CD4-positive, alpha-beta memory T cell (primary cell): ENCODE measurements around the gene ZNF423. TPM values are rescaled to one million over a fixed set of nuclear protein-coding genes. Genes with fewer than 3 reads are reported as not detected.

Experiments used
- CTCF ChIA-PET: fragments of 350-600 bp; sonication (Branson Sonifier 250); formaldehyde crosslinking; loops from one replicate; lab custom pipeline; 2021; ENCODE audit warnings: inconsistent platforms; ENCODE audit not compliant: partially characterized antibody; lab: Charles Lee
- POLR2A ChIA-PET: fragments of 350-600 bp; sonication (Branson Sonifier 250); formaldehyde crosslinking; loops from one replicate; lab custom pipeline; 2021; ENCODE audit not compliant: partially characterized antibody; lab: Charles Lee
- DNase-seq, 5 donors: peaks; one replicate each; pipeline versions ENCODE4 v3.0.0 to v3.0.0-alpha.2; 2020 to 2022; ENCODE audit warnings: mixed read lengths in 1 of 5
- H3K27ac ChIP-seq: one replicate; pipeline ENCODE4 v1.7.0; 2013; ENCODE audit warnings: low read depth, low read length
- H3K27me3 ChIP-seq: 2 replicates; pipeline ENCODE4 v1.7.0; 2013; ENCODE audit warnings: mild to moderate bottlenecking, low read length, moderate library complexity; ENCODE audit not compliant: insufficient read depth
- H3K36me3 ChIP-seq: 2 replicates; pipeline ENCODE4 v1.7.0; 2013; ENCODE audit warnings: mild to moderate bottlenecking, low read length, moderate library complexity; ENCODE audit not compliant: insufficient read depth
- H3K4me1 ChIP-seq: 2 replicates; pipeline ENCODE4 v1.7.0; 2013; ENCODE audit warnings: mild to moderate bottlenecking, low read length, moderate library complexity; ENCODE audit not compliant: insufficient read depth
- H3K4me3 ChIP-seq, 2 donors: one replicate each; pipeline ENCODE4 v1.7.0; 2013; ENCODE audit warnings: low read length in 2 of 2, mild to moderate bottlenecking in 1 of 2
- H3K9me3 ChIP-seq, 2 donors: one replicate each; pipeline ENCODE4 v1.7.0; 2013; ENCODE audit warnings: low read length in 2 of 2, control low read depth in 1 of 2; ENCODE audit not compliant: control insufficient read depth in 1 of 2
- H3K27ac Mint-ChIP-seq, 7 donors: one replicate each; pipeline ENCODE4 v1.8.0; 2020 to 2021; ENCODE audit warnings: mixed read lengths in 7 of 7, mild to moderate bottlenecking in 6 of 7, inconsistent platforms in 3 of 7, moderate library complexity in 3 of 7
- H3K27me3 Mint-ChIP-seq, 2 donors: one replicate each; pipeline ENCODE4 v1.8.0; 2020 to 2021; ENCODE audit warnings: mixed read lengths in 2 of 2
- H3K36me3 Mint-ChIP-seq, 2 donors: one replicate each; pipeline ENCODE4 v1.8.0; 2020 to 2021; ENCODE audit warnings: mixed read lengths in 2 of 2, inconsistent platforms in 1 of 2, mild to moderate bottlenecking in 1 of 2
- H3K4me1 Mint-ChIP-seq, 4 donors: one replicate each; pipeline ENCODE4 v1.8.0; 2020 to 2021; ENCODE audit warnings: mixed read lengths in 4 of 4, mild to moderate bottlenecking in 1 of 4
- H3K4me3 Mint-ChIP-seq, 8 donors: one replicate each; pipeline ENCODE4 v1.8.0; 2020 to 2021; ENCODE audit warnings: mixed read lengths in 8 of 8, mild to moderate bottlenecking in 7 of 8, moderate library complexity in 6 of 8, inconsistent platforms in 3 of 8
- H3K9me3 Mint-ChIP-seq, 8 donors: one replicate each; pipeline ENCODE4 v1.8.0; 2020 to 2021; ENCODE audit warnings: mixed read lengths in 8 of 8, mild to moderate bottlenecking in 5 of 8, inconsistent platforms in 3 of 8, moderate library complexity in 1 of 8
- intact Hi-C: fragments of 100-400 bp; cut with micrococcal nuclease; formaldehyde crosslinking; loops from one replicate; pipeline ENCODE4 v1.15.1; 2023
- polyA plus RNA-seq, 2 donors: library from polyadenylated mRNA; unstranded; fragments of 300-500 nt; fragmentation: Illumina TruSeq; gene quantifications; one replicate each; pipeline ENCODE4 v1.2.3, GENCODE V29; 2021
- total RNA-seq, 2 experiments: library from RNA; stranded (reverse); gene quantifications; one replicate each; pipeline ENCODE4 v1.2.3, GENCODE V29; 2021

Gene ZNF423
- total and polyA plus RNA-seq, 4 experiments from 2014 or later, result not detected

GRCh38 chr16:49659356-49659755 is 196.6 kb downstream of the ZNF423 start:
- no peak for DNase-seq
- Mint-ChIP-seq H3K9me3 (no peaks in the 10 kb centered on the region), H3K36me3 (no peaks in the 10 kb centered on the region), H3K27ac (no peak overlapping the region), H3K4me3 (no peak overlapping the region), H3K4me1 (no peaks in the 10 kb centered on the region), H3K27me3 (peaks cover 4 to 7% of the 10 kb centered on the region in 2 donors)
- Histone ChIP-seq H3K27ac (no peak overlapping the region), H3K4me1 (no peaks in the 10 kb centered on the region), H3K36me3 (no peaks in the 10 kb centered on the region), H3K4me3 (no peak overlapping the region), H3K27me3 (no peaks in the 10 kb centered on the region), H3K9me3 (no peaks in the 10 kb centered on the region)
- ChIA-PET CTCF (no interaction called here), POLR2A (no interaction called here)
- intact Hi-C loops, result no loop called here

DNA sequence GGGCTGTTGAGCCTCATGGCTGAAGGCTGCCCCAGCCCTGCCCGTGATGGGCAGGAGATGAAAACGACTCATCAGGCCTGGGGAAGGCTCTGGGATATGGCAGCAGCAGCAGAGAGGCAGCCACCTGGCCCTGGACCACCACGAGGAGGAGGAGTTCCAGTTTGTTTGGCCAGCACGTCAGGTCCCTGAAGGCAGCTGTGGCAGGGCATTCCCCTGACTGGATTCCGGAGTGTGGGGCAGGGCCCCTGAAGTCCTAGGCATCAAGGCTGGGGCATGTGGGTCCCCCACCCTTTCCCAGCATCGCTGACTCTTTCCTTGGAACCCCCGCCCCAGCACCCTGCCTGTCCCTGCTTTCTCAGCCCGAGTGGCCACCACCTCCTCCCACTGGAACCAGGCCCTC is 197.4 kb downstream of the ZNF423 start:
- Histone ChIP-seq H3K27ac (no peak overlapping the region), H3K4me3 (no peak overlapping the region), H3K9me3 (no peaks in the 10 kb centered on the region), H3K27me3 (no peaks in the 10 kb centered on the region), H3K4me1 (no peaks in the 10 kb centered on the region), H3K36me3 (no peaks in the 10 kb centered on the region)
- Mint-ChIP-seq H3K9me3 (no peaks in the 10 kb centered on the region), H3K36me3 (no peaks in the 10 kb centered on the region), H3K27ac (no peak overlapping the region), H3K4me1 (no peaks in the 10 kb centered on the region), H3K4me3 (no peak overlapping the region), H3K27me3 (peaks cover 7% of the 10 kb centered on the region in 2 donors)
- ChIA-PET POLR2A (no interaction called here), CTCF (no interaction called here)
- intact Hi-C loops, result no loop called here
- DNase-seq, result no peak

GRCh38 chr16:49657736-49658465 is 198.0 kb downstream of the ZNF423 start:
- intact Hi-C loops, result no loop called here
- Mint-ChIP-seq H3K27ac (no peak overlapping the region), H3K9me3 (no peaks in the 10 kb centered on the region), H3K4me1 (no peaks in the 10 kb centered on the region), H3K27me3 (peaks cover 7% of the 10 kb centered on the region in 2 donors), H3K36me3 (no peaks in the 10 kb centered on the region), H3K4me3 (no peak overlapping the region)
- H3K36me3 ChIP-seq, result no peaks in the 10 kb centered on the region
- ChIA-PET CTCF (no interaction called here), POLR2A (no interaction called here)
- H3K27me3 ChIP-seq, result no peaks in the 10 kb centered on the region
- no peak overlapping the region for H3K27ac ChIP-seq
- no peak overlapping the region for H3K4me3 ChIP-seq
- no peaks in the 10 kb centered on the region for H3K9me3 ChIP-seq
- no peak for DNase-seq
- no peaks in the 10 kb centered on the region for H3K4me1 ChIP-seq

- Mint-ChIP-seq H3K27me3 (peaks cover 7 to 10% of the 10 kb centered on the region in 2 donors), H3K9me3 (peaks cover 0 to 3% (median 0%) of the 10 kb centered on the region in 8 donors), H3K36me3 (no peaks in the 10 kb centered on the region), H3K4me3 (no peak overlapping the region), H3K27ac (no peak overlapping the region), H3K4me1 (no peaks in the 10 kb centered on the region)
- Histone ChIP-seq H3K4me1 (no peaks in the 10 kb centered on the region), H3K27me3 (no peaks in the 10 kb centered on the region), H3K4me3 (no peak overlapping the region), H3K27ac (no peak overlapping the region), H3K36me3 (no peaks in the 10 kb centered on the region), H3K9me3 (no peaks in the 10 kb centered on the region)
- CTCF ChIA-PET, result no interaction called here
- POLR2A ChIA-PET, result no interaction called here
- no peak for DNase-seq
- intact Hi-C loops, result no loop called here
Observed at GRCh38 chr16:49654425-49654824, 201.5 kb downstream of the ZNF423 start.

- no peak overlapping the region for H3K27ac Mint-ChIP-seq
- intact Hi-C loops, result no loop called here
- no peak overlapping the region for H3K27ac ChIP-seq
- no peaks in the 10 kb centered on the region for H3K36me3 ChIP-seq
- POLR2A ChIA-PET, result no interaction called here
- H3K4me3 ChIP-seq, result no peak overlapping the region
- no peaks in the 10 kb centered on the region for H3K4me1 ChIP-seq
- CTCF ChIA-PET, result no interaction called here
- H3K9me3 ChIP-seq, result no peaks in the 10 kb centered on the region
- peaks cover 0 to 10% (median 6%) of the 10 kb centered on the region in 8 donors for H3K9me3 Mint-ChIP-seq
- no peaks in the 10 kb centered on the region for H3K4me1 Mint-ChIP-seq
- H3K27me3 ChIP-seq, result no peaks in the 10 kb centered on the region
- peaks cover 0 to 2% of the 10 kb centered on the region in 2 donors for H3K36me3 Mint-ChIP-seq
- DNase-seq, result no peak
- H3K4me3 Mint-ChIP-seq, result no peak overlapping the region
- peaks cover 7 to 9% of the 10 kb centered on the region in 2 donors for H3K27me3 Mint-ChIP-seq
Observed at GRCh38 chr16:49653577-49653976, 202.3 kb downstream of the ZNF423 start.

- intact Hi-C loops, result no loop called here
- peaks cover 0 to 14% (median 9%) of the 10 kb centered on the region in 8 donors for H3K9me3 Mint-ChIP-seq
- no peaks in the 10 kb centered on the region for H3K4me1 Mint-ChIP-seq
Observed at GRCh38 chr16:49653173-49653570, 202.7 kb downstream of the ZNF423 start.

DNA sequence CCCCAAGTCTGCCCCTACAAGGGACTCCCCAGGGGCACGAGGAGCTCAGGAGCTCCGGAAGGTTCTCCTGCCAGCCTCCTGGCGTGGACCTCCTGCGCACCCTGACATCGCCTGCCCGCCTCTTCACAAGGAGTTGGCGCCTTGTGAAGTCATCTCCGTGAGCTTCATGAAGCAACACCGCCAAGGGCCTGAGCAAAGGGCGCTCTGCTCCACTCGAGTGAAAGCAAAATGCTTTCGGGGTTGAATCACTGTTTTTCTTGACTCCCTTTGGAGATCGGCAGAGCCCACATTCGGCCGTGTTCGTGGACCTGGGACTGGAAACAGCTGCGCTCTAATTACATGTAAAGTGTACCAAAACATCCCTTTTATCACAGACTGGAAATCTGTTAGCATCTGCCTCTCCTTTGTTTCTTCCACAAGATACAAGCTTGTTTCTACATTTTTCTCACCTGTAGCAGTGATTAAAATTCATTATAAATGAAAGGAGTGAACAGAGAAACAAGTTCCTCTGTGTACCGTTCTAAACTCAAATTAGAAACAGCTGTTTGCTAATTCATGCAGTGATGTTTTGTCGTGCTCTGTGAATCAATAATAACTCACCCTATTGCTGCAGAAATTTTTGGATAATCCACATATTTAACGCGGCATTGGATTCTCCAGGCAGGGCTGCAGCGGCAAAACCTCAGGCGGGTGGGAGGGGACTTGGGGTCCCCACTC is 203.3 kb downstream of the ZNF423 start:
- Histone ChIP-seq H3K4me1 (no peaks in the 10 kb centered on the region), H3K27ac (no peak overlapping the region), H3K4me3 (no peak overlapping the region), H3K36me3 (no peaks in the 10 kb centered on the region), H3K9me3 (peaks cover 0 to 4% of the 10 kb centered on the region in 2 donors), H3K27me3 (no peaks in the 10 kb centered on the region)
- CTCF ChIA-PET, result no interaction called here
- DNase-seq, result no peak
- Mint-ChIP-seq H3K27me3 (peaks cover 2 to 7% of the 10 kb centered on the region in 2 donors), H3K4me3 (no peak overlapping the region), H3K36me3 (peaks cover 6% of the 10 kb centered on the region in 2 donors), H3K27ac (no peak overlapping the region), H3K9me3 (peaks cover 0 to 20% (median 14%) of the 10 kb centered on the region in 8 donors), H3K4me1 (no peaks in the 10 kb centered on the region)
- intact Hi-C loops, result no loop called here
- POLR2A ChIA-PET, result no interaction called here

More at GRCh38 chr16:49653173-49653570, 202.7 kb downstream of the ZNF423 start:
- no peaks in the 10 kb centered on the region for H3K36me3 ChIP-seq
- CTCF ChIA-PET, result no interaction called here
- H3K9me3 ChIP-seq, result no peaks in the 10 kb centered on the region
- H3K4me1 ChIP-seq, result no peaks in the 10 kb centered on the region
- no peak overlapping the region for H3K4me3 Mint-ChIP-seq
- DNase-seq, result no peak
- POLR2A ChIA-PET, result no interaction called here
- no peak overlapping the region for H3K4me3 ChIP-seq
- no peak overlapping the region for H3K27ac ChIP-seq
- no peak overlapping the region for H3K27ac Mint-ChIP-seq
- H3K36me3 Mint-ChIP-seq, result peaks cover under 1 to 3% of the 10 kb centered on the region in 2 donors
- H3K27me3 ChIP-seq, result no peaks in the 10 kb centered on the region
- H3K27me3 Mint-ChIP-seq, result peaks cover 6 to 7% of the 10 kb centered on the region in 2 donors
